Measurements from ENCODE around the gene LRP1. TPM values are rescaled to one million over a fixed set of nuclear protein-coding genes. Genes with fewer than 3 reads are reported as not detected.
A peak's percentile ranks its signal among the peaks of the same experiment; 100 is the strongest.

The LRP1 gene
- total RNA-seq, 6 experiments from 2014 or later = 187 to 332 (median 201) TPM

DNA sequence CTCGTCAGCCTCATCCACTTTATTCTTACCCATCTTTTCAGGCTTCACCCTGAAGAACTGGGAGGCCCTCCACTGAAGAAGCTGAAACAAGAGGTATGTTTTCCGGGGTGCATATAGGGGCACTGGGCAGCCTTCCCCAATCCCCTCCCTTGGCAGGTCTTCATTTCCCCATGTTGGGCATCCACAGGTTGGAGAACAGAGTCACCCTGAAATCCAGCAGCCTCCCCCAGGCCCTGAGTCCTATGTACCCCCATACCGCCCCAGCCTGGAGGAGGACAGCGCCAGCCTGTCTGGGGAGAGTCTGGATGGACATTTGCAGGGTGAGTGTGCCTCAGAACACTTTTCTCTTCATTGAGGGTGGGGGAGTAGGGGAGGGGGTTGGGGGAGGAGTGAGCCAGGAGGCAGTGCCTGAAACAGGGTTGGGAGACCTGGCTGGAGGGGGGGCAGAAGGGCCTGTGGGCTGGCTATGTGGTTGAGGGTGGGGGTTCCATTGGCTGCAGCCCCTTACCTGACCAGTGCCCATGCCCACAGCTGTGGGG lies 35.3 kb upstream of the LRP1 start:
- DNase-seq = no peak
- no peaks in the 10 kb centered on the region for H3K9me3 Mint-ChIP-seq
- H3K4me3 Mint-ChIP-seq = peak overlapping the region; percentile 96
- TF ChIP-seq, protein P1, sequence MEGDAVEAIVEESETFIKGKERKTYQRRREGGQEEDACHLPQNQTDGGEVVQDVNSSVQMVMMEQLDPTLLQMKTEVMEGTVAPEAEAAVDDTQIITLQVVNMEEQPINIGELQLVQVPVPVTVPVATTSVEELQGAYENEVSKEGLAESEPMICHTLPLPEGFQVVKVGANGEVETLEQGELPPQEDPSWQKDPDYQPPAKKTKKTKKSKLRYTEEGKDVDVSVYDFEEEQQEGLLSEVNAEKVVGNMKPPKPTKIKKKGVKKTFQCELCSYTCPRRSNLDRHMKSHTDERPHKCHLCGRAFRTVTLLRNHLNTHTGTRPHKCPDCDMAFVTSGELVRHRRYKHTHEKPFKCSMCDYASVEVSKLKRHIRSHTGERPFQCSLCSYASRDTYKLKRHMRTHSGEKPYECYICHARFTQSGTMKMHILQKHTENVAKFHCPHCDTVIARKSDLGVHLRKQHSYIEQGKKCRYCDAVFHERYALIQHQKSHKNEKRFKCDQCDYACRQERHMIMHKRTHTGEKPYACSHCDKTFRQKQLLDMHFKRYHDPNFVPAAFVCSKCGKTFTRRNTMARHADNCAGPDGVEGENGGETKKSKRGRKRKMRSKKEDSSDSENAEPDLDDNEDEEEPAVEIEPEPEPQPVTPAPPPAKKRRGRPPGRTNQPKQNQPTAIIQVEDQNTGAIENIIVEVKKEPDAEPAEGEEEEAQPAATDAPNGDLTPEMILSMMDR (IDR thresholded peaks at IDR 0.05) = no peak
- peaks cover 39% of the 10 kb centered on the region for H3K36me3 Mint-ChIP-seq (ENCODE audit: low read depth)
- peaks cover 76% of the 10 kb centered on the region for H3K4me1 Mint-ChIP-seq (ENCODE audit: low read depth)
- H3K27me3 Mint-ChIP-seq (ENCODE audit: insufficient read depth) = peaks cover 25% of the 10 kb centered on the region
- peak overlapping the region; percentile 92 for H3K27ac Mint-ChIP-seq

DNA sequence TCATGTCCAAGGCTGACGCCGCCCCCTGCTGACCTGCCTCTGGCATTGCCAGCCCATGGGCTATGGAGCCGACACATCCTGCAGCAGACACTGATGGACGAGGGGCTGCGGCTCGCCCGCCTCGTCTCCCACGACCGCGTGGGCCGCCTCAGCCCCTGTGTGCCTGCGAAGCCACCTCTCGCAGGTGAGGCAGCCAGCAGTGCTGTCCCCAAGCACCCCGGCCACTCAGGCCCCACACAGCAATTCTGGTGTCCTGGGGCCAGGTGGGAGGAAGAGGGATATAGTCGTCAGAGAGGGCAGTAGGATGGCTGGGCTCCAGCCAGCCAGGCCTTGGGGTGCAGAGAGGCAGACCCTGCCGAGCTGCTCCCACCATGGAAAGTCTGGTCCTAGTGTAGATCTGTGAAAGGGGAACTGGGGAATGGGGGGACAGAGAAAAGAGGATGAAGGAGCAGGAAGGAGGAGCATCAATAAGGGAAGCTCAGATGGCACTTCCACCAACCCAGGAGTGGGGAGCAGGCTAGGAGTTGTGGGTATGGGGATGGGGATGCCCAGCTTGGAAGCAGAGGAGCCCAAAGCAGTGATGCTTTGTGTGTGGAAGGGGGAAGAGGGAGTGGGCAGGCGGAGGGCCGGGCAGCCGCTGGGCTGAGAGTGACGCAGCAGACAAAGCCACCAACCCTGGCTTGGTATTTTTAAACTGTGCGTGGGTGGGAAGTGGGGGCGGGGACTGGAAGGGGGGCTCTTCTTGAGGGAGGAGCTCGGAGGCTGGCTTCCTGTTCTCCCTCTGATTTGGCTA lies 34.7 kb upstream of the LRP1 start:
- Mint-ChIP-seq H3K27me3 (ENCODE audit: insufficient read depth) (peaks cover 22% of the 10 kb centered on the region), H3K9me3 (no peaks in the 10 kb centered on the region), H3K27ac (peak overlapping the region; percentile 92), H3K4me3 (peak overlapping the region; percentile 75), H3K36me3 (ENCODE audit: low read depth) (peaks cover 39% of the 10 kb centered on the region), H3K4me1 (ENCODE audit: low read depth) (peaks cover 71% of the 10 kb centered on the region)
- DNase-seq = peak; percentile 69
- TF ChIP-seq, protein P1 (IDR thresholded peaks at IDR 0.05) = peak; percentile 81

DNA sequence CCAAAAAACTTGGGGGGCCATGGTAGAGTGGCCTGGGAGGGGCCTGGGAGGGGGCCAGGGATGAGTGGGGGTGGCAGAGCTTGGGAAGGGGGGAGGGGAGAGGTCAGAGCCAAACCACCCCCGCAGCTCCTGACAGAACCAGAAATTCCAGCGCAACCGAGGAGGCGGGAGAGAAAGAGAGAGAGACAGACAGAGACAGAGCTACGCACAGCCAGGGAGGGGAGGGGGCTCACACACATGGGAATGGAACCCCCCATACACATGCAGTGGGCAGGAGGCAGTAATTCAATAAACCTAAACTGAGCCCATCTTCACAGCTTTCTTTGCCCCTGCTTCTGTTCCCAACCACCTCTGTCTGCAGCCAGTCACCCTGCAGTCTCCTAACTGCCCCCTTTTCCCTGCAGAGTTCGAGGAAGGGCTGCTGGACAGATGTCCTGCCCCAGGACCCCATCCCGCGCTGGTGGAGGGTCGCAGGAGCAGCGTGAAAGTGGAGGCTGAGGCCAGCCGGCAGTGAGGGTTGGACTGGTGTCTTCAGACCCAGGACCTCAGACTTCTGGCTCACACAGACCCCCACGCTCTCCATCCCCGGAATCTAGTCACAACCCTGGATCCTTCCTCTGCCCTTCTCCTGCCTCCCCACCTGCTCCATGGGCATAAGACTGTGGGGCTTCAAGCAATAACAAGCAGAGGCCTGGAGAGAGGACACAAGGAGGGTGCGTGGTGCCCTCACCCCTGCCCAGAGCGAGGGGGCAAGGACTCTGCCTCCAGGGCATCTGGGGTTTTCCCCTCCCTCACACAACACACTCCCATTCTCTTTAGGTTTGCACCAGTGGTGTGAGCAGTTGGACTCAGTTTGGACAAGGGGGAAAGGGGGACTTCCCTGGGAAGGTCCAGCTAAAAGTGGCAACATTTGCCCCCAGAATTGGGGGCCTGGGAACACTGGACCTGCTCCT lies 33.8 kb upstream of the LRP1 start:
- TF ChIP-seq, protein P1 (IDR thresholded peaks at IDR 0.05) = no peak
- Mint-ChIP-seq H3K36me3 (ENCODE audit: low read depth) (peaks cover 42% of the 10 kb centered on the region), H3K4me3 (peak overlapping the region; percentile 75), H3K4me1 (ENCODE audit: low read depth) (peaks cover 71% of the 10 kb centered on the region), H3K9me3 (no peaks in the 10 kb centered on the region), H3K27ac (peak overlapping the region; percentile 92), H3K27me3 (ENCODE audit: insufficient read depth) (peaks cover 22% of the 10 kb centered on the region)
- no peak for DNase-seq

DNA sequence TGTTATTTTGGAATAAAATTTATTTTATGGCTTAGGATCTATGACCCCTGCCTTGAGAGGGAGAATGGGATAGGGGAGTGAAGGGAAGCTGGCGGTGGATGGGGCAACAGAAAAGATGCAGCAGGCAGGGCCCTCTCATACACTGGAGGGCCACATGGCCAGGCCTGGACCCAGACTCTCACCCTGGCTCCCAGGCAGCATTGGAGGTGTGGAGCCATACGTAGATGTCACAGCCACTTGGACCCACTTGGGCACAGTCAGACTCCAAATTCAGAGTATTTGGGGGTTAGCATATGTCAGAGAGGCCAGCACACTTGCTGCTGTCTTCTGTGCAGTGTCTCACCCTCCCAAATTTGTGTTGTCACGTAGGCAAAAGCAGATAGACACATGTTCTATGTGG lies 32.8 kb upstream of the LRP1 start:
- TF ChIP-seq, protein P1 (IDR thresholded peaks at IDR 0.05) = no peak
- no peaks in the 10 kb centered on the region for H3K9me3 Mint-ChIP-seq
- H3K36me3 Mint-ChIP-seq (ENCODE audit: low read depth) = peaks cover 37% of the 10 kb centered on the region
- H3K4me1 Mint-ChIP-seq (ENCODE audit: low read depth) = peaks cover 69% of the 10 kb centered on the region
- peak overlapping the region; percentile 92 for H3K27ac Mint-ChIP-seq
- H3K4me3 Mint-ChIP-seq = no peak overlapping the region
- peaks cover 19% of the 10 kb centered on the region for H3K27me3 Mint-ChIP-seq (ENCODE audit: insufficient read depth)
- DNase-seq = no peak

DNA sequence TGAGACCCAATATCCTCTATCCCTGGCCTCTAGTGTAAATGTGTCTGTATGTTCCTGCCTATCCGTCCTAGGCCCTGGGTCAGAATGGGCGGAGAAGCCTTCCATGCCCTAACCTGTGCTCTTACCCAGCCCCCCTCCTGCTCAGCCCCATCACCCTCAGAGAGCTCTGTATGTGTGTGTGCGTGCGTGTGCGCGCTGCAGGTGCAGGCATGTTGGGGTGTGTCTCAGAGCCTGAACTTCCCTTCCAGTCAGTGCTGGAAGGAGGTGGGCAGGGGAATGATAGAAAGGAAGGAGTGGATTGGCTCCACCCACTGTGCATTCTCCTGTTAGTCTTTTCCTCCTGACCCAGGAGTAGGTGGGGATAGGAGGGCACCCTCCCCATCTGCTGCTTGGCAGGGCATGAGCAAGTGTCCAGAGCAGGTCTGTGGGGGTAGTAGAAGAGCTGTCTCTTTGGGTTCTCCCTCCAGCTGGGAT lies 32.1 kb upstream of the LRP1 start:
- TF ChIP-seq, protein P1 (IDR thresholded peaks at IDR 0.05) = no peak
- Mint-ChIP-seq H3K27ac (peak overlapping the region; percentile 92), H3K4me3 (no peak overlapping the region), H3K9me3 (no peaks in the 10 kb centered on the region), H3K4me1 (ENCODE audit: low read depth) (peaks cover 63% of the 10 kb centered on the region), H3K36me3 (ENCODE audit: low read depth) (peaks cover 31% of the 10 kb centered on the region), H3K27me3 (ENCODE audit: insufficient read depth) (peaks cover 17% of the 10 kb centered on the region)
- no peak for DNase-seq

Data from HFFc6 (cell line).